CD4-positive, alpha-beta T cell treated with Interleukin-6 at 100 ng/mL for 8 hours (primary cell): ENCODE measurements around the gene AQP7.
"Not testable (repeated sequence)": the region's sequence is repeated elsewhere in the genome, so short reads cannot be mapped to it uniquely, and the experiment has no call there.

ENCODE experiments used
- DNase-seq: peaks from one replicate; pipeline ENCODE4 v3.0.0-alpha.2; 2020; ENCODE audit warnings: mixed read lengths, low spot score

The AQP7 gene

GRCh38 chr9:33402371-33402770 is at the start of gene AQP7:
AQP7 (minus strand) TSS chr9:33402568; CDS start chr9:33401262, 1,306 bp downstream.
- DNase-seq = not testable (repeated sequence)

GRCh38 chr9:33450621-33451146 is 48.3 kb upstream of the AQP7 start:
- no peak for DNase-seq

DNA sequence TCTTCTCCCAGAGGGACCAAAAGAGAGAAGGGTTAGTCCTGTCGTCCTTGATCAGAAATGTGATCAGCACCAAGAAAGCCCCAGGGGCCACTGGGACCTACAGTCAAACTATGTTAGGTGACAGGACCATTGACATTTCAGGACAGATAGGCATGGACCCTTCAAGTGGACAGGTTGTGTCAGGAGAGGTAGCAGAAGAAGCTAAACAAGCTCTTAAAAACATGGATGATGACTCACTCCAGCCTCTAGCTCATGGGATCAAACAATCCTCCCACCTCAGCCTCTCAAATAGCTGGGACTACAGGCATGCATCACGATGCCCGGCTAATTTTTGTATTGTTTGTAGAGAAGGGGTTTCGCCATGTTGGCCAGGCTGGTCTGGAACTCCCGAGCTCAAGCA is 47.3 kb upstream of the AQP7 start:
- DNase-seq = no peak

DNA sequence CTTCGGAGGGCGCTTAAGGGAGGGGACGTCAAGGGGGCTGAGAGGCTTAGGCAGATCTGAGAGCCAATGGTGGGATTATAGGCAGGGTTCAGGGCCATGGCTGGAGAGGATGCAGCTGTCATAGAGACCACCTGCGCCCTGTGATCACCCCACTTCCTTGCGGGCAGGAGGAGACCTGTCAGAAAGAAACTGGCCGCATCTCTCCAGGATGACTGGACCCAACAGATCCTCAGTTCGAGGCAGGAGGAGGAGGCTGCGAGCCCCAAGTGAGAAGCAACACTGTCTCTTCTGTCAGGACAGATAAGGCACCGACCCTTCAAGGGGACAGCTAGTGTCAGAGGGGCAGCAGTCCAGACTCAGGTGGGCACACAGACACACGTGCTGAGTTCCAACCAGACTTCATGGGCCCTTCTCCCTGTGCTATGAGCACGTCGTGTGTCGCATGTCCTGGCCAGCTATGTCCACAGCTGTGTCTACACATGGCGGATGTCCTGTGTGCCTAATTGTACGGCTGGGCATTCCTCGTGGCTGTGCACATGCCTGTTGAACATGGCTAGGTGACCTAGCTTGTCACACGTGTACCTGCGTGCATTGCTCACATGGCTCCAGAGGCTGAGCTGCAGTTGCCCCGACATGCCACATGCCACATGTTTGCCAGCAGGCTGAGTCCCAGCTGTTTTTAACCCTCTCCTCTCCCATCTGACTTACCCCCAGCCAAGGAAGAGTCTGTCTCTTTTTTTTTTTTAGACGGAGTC is 45.6 kb upstream of the AQP7 start:
- no peak for DNase-seq

GRCh38 chr9:33446946-33447798 is 44.8 kb upstream of the AQP7 start, which contains the start of gene AQP3:
AQP3 (minus strand) TSS chr9:33447593; CDS start chr9:33447530, 63 bp downstream.
- DNase-seq = peak; percentile 79

- DNase-seq = peak; percentile 76
Observed at GRCh38 chr9:33446240-33446945, 44.0 kb upstream of the AQP7 start.

DNA sequence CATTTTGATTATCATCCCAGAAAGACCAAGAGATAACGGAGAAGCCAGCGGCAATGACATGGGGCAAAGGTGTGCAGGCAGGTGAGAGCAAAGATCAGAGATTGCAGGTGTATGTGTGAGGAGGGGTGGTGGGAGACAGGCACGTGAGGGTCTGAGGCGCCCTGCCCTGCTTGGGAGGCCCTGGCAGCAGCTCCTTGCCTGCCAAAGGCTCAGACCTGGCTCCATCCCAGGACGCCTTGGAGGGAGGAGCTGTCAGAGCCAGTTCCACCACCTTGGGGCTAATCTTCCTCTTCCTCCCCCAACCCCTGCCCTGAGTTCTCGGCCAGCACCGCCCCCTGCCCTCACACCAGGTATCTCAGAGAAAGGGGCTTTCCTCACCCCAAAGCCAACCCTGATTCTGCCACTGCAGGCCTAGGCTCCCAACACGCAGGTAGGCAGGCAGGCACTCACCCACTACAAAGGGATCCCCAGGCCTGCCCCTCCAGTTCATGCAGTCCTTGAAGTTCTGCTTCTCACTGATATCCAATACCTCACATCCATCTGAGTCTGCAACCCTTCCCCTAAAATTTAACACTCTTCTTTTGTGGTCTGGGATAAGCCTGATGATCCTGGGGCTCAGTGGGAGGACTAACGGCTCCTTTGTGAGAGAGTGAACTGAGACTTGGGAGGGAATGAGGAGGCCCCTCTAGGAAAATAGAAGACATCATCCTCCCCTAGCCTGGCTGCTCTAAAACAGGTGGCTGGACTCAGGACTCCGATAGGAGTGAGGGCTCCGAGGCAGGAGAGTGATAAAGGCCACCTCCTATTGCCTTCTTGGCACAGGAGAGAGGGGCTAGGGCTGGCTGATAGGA is 43.2 kb upstream of the AQP7 start:
- DNase-seq = peak; percentile 21

GRCh38 chr9:33443464-33444154 is 41.2 kb upstream of the AQP7 start:
- no peak for DNase-seq

DNA sequence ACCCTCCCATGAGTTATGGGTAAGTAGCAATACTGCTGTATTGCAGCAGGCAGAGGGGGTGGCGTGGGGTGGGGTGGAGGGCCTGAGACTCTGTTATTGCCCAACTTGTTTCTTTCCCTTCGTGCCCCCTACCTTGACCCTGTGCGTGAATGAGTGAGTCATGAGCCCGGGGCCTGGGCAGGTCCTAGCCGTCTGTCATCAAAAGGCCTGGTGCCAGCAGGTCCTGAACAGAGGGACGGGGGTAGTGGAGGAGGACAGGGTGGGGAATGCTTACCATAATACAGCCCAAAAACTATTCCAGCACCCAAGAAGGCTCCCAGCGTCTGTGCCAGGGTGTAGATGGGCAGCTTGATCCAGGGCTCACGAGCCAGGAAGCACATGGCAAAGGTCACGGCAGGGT is 40.7 kb upstream of the AQP7 start:
- DNase-seq = no peak

- no peak for DNase-seq
Observed at GRCh38 chr9:33442125-33442524, 39.8 kb upstream of the AQP7 start.

DNA sequence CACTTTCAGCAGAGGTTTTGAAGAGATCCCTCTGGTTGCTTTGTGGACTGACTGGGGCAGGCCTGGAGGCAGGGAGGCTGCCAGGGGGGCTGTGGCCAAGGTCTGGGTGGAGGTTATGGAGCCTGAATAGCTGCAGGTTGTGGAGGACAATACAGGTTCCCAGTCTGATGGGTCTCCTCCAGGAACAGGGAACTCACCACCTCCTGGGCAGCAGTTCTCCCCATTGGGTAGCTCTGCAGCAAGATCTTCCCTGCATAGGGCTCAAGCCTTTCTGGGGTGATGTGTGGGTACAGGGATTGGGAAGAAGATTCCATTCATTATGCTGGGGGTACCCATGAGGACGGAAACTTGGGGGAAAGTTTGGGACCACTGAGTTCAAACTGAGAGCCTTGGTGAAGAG is 38.2 kb upstream of the AQP7 start:
- no peak for DNase-seq

DNA sequence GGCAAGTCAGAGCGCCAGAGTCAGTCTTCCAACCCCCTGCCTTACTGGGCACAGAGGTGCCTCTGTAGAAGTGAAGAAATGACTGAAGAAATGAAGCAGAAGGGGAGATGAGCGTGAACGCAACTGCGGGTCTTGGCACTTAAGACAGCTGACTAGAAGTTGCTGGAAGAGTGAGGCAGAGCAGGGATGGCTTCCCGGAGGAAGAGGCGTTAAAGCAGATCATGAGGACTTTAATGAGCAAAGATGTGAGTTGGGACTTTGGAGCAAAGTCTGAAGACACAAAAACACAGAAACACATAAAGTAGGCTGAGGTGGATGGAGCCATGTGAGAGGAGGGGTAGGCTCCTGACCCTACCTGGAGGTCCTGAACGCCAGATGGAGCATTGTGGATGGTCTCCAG is 37.8 kb upstream of the AQP7 start:
- DNase-seq = no peak

GRCh38 chr9:33439731-33440130 is 37.4 kb upstream of the AQP7 start:
- no peak for DNase-seq

DNA sequence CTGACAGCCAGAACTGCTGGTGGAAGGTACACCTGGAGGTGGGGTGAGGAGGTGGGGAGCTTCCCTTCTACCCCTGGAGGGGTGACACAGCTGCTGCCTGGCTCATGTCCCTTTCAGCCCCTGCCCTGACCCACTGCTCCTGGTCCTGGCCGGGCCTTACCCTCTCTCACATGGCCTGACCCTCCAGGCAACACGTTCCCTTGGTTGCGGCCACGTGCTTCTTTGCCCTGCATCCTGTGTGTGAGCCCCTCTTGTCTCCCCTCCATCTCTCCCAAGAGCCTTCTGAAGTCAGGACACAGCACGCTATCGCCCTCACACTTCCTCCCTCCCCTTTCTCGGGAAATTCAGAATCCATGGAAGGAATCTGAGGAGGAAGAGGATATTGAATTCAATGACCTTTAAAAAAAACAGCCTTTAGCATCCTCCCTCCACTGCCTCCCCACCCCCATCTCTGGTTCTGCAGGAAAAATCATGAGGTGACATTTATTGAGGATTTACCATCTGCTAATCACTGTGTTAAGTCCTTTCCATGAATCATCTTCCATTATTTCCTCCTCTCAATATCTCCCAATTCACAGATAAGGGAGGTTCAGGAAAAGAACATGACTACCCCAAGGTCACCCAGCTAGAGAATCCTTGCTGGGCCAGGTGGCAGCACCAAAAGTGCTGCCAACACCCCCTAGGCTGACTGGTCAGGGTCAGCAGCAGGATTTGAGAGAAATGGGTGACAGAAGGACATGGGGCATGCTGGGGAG is 36.7 kb upstream of the AQP7 start:
- no peak for DNase-seq

GRCh38 chr9:33437898-33438297 is 35.5 kb upstream of the AQP7 start:
- no peak for DNase-seq

DNA sequence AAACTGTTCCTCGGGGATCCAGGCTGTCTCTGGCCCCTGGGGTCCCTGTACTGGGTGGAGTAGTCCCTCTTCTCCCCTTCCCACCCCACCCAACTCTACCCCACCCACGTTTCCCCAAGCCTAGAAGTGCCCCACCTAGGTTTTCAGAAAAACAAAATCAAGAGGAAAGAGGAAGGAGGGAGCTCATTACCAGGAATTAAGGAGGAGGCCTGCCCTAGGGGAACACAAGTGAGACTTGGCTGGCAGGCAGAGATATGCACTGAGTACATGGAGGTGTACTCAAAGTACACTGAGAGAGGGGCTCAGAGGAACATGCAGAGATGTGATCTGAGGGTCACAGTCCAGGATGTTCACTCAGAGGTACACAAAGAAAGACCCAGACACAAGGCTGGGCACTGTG is 34.8 kb upstream of the AQP7 start:
- no peak for DNase-seq

DNA sequence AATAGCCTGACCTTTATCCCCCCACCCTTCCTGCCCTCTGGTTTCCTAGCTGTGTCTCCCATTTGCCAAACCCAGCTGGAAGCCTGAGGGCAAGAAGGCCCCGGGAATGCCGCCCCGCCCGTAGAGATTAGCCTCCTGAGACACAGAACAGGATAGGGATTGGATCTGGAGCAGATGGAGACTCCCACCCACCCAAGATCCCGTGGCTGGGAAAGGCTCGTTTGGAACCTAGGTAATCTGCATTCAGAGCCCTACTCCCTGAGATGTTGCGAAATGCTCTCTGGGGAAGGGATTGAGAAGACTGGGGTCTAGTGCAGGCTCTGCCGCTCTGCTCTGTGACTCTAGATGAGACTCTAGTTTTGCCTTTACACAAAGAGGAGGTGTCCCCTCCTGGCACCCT is 34.1 kb upstream of the AQP7 start:
- no peak for DNase-seq

DNA sequence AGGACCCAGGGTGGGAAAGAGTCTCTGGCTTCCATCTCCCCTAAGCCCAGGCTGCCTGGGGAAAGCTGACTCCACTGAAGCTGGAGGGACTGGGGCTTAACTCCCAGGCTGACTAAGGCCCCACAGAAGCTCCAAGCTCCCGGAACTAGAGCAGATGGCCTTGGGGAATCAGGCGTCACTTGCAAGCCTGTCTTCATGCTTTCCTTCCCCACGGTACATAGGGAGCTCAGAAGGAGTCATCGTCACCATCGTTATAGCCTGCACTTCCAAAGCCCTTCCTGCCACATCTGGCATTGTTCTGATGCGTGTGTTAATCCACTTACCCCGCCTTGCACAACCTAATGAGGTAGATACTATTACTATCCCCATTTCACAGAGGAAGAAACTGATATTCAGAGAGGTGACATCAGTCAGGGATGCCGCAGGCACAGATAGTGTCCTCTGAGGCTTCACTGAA is 33.5 kb upstream of the AQP7 start:
- DNase-seq = no peak

DNA sequence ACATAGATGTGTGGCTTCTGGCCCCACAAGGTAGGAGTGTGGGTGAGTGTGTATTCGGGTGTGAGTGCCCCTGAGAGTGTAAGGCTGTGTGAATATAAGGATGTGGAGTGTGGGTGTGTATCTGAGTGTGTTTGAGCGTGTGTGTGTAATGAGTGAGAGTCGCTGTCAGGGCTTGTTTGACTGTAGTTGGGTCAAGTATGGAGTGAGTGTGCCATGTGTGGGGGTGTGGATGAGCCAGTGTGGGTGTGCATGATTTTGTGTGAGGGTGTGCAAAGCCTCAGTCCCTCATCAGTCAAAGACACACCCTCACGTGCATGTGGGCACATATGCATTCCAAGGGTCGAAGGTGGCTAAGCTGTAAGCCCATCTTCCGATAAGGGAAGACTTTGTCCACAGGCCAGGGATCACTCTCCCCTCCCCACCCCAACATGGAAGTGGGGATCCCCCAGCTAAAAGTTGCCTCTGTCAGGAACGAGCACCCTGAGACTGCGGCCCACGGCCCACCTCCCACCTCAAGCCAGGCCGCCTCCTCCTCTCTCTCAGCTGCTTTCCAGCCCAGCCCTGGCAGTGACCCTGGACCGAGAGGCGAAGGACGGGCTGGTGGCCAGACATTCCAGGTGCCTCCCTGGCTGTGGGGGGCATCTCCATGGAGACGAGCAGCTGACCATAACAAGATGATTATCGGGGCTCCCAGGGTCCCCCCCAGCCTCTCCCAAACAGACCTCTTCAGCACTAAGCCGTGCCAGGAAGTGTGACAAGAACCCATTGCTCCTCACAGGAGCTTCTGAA is 32.1 kb upstream of the AQP7 start:
- no peak for DNase-seq
